ENCODE results near the gene IFI16. TPM values are rescaled to one million over a fixed set of nuclear protein-coding genes. Genes with fewer than 3 reads are reported as not detected.

Gene IFI16
- total and polyA plus RNA-seq, 10 of the 15 experiments (the other 5 are each of a cell fraction or from before 2014, with no cell fraction given): 120 to 375 (median 188) TPM

DNA sequence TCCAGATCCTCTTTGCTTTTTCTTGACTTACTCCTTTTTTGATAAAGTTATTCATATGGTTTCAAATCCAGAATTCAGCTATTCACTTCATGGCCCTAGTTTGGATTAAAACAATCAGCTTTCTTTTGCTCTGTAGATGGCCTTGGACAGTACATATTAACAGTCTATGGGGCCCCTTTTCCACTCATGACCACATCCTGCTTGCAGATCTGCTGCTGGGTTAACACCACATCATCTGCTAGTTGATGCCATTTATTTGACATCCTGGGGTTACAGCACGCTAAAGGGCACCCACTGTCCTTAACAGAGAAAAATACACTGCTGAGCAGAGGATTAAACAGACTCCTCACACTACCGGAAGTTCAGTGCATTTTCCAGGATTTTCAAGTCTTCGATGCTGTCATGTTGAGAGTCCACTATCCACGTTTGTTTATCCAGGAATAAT lies 941 bp upstream of the IFI16 start (continued):
- TF ChIP-seq PAX8 (IDR thresholded peaks at IDR 0.05): 0 out of 2 replicates have a peak, but pooled peaks have one; percentile 12
- peak; percentile 89 for TF ChIP-seq SP1 (IDR thresholded peaks at IDR 0.05; ENCODE audit: low read depth, low read length)
- no peak for TF ChIP-seq CHD1 (IDR thresholded peaks at IDR 0.05; ENCODE audit: low read depth, low read length)
- TF ChIP-seq GABPA (IDR thresholded peaks at IDR 0.05; ENCODE audit: low read depth): peak; percentile 61
- 0 out of 2 replicates have a peak, but pooled peaks have one; percentile 54 for TF ChIP-seq EZH2 (IDR thresholded peaks at IDR 0.05; ENCODE audit: borderline replicate concordance, control insufficient read depth, low read depth, low read length)
- no peak for TF ChIP-seq NFYA (IDR thresholded peaks at IDR 0.05; ENCODE audit: borderline replicate concordance, low read depth, low read length)
- TF ChIP-seq STAT1 (conservative IDR thresholded peaks at IDR 0.05): no peak
- peak; percentile 95 for TF ChIP-seq POLR2AphosphoS5 (IDR thresholded peaks at IDR 0.05; ENCODE audit: low read length)
- TF ChIP-seq RB1 (IDR thresholded peaks at IDR 0.05; ENCODE audit: borderline replicate concordance): no peak
- peak; percentile 62; the same call in 1 of the 2 replicates for TF ChIP-seq CBFB (IDR thresholded peaks at IDR 0.05; ENCODE audit: low read depth)
- TF ChIP-seq CREB1 (IDR thresholded peaks at IDR 0.05; ENCODE audit: low read depth): peak; percentile 46; the same call in 1 of the 2 replicates
- peak; percentile 41; the same call in 1 of the 2 replicates for TF ChIP-seq TCF12 (IDR thresholded peaks at IDR 0.05; ENCODE audit: low read depth, low read length)
- peak; percentile 77 for TF ChIP-seq ATF7 (IDR thresholded peaks at IDR 0.05; ENCODE audit: low read depth)
- TF ChIP-seq BHLHE40 (IDR thresholded peaks at IDR 0.05; ENCODE audit: borderline replicate concordance in 1 of 2, low read depth in 2 of 2, low read length in 1 of 2): peak; percentile 42 to 53; a peak in 1 of 4 replicates
- TF ChIP-seq POU2F2 (IDR thresholded peaks at IDR 0.05; ENCODE audit: borderline replicate concordance, low read depth, low read length): peak; percentile 77; the same call in 2 of the 3 replicates
- peak; percentile 53 for TF ChIP-seq MXI1 (IDR thresholded peaks at IDR 0.05; ENCODE audit: low read depth, low read length)
- TF ChIP-seq PAX5 (IDR thresholded peaks at IDR 0.05; ENCODE audit: borderline replicate concordance, low read depth, low read length): peak; percentile 78; the same call in 1 of the 2 replicates
- peak; percentile 59 to 70; a peak in 3 of 4 replicates for TF ChIP-seq EP300 (IDR thresholded peaks at IDR 0.05; ENCODE audit: borderline replicate concordance in 1 of 2, control insufficient read depth in 1 of 2, low read depth in 2 of 2, low read length in 2 of 2)
- TF ChIP-seq IKZF2 (IDR thresholded peaks at IDR 0.05): peak; percentile 66 to 79
- peak; percentile 73 for TF ChIP-seq MTA2 (IDR thresholded peaks at IDR 0.05; ENCODE audit: low read depth)
- TF ChIP-seq MLLT1 (IDR thresholded peaks at IDR 0.05): peak; percentile 77
- peak; percentile 64; the same call in 1 of the 2 replicates for TF ChIP-seq BCL11A (IDR thresholded peaks at IDR 0.05; ENCODE audit: low read depth, low read length)
- no peak for TF ChIP-seq BMI1 (IDR thresholded peaks at IDR 0.05; ENCODE audit: borderline replicate concordance)
- peak; percentile 72 for TF ChIP-seq SMAD1 (IDR thresholded peaks at IDR 0.05; ENCODE audit: low read depth, partially characterized antibody)
- peak; percentile 62; the same call in 1 of the 2 replicates for TF ChIP-seq CHD2 (IDR thresholded peaks at IDR 0.05; ENCODE audit: borderline replicate concordance, low read depth, low read length)
- 0 out of 2 replicates have a peak, but pooled peaks have one; percentile 26 for TF ChIP-seq EED (IDR thresholded peaks at IDR 0.05; ENCODE audit: low read depth)
- TF ChIP-seq SMC3 (IDR thresholded peaks at IDR 0.05; ENCODE audit: borderline replicate concordance, low read length): no peak
- peak; percentile 62; the same call in 1 of the 2 replicates for TF ChIP-seq ZNF207 (IDR thresholded peaks at IDR 0.05; ENCODE audit: borderline replicate concordance)
- no peak for TF ChIP-seq SRF (IDR thresholded peaks at IDR 0.05; ENCODE audit: low read depth in 2 of 2, low read length in 2 of 2)
- peak; percentile 82 for TF ChIP-seq TAF1 (IDR thresholded peaks at IDR 0.05; ENCODE audit: borderline replicate concordance, low read depth, low read length)
